GM19372 (cell line): ENCODE results near the gene PRRX1.

ENCODE experiments used
- ATAC-seq: cut with Tn5 transposase; IDR thresholded peaks from one replicate; pipeline ENCODE4 v1.9.1; 2021; ENCODE audit warnings: mild to moderate bottlenecking, low read depth, moderate library complexity; ENCODE audit not compliant: unreplicated experiment

Gene PRRX1

DNA sequence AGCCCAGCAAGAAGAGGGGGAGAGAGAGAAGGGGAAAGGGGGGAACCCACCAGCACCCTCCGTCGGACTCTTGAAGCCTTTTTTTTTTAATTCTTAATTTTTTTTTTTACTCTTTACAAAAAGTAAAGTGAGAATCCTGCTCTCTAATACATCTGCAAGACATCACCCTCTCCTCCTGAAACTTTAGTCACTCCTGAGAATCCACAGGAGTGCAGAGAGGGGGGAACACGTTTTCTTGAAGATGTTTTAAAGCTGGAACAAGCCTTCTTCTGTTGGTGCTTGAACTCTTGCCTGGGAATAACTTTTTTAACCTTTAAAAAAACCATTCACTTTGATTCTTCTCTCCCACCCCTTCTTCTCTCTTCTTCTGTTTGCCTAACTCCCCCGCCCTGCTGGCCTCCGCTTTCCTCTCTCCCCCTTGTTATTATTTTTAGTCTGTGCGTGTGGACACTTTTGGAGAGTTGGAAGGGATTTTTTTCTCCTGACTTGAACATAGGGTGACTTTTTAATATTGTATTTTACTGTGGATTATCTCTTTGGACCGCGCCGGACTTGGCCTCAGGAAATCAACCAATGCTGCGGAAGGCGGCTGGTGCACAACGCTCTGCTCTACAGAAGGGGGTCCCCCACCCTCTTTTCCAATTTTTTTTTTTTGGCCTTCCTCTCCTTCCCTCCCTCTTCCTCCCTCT lies 383 bp upstream of the PRRX1 start:
- ATAC-seq, result no peak

- ATAC-seq, result no peak
Observed at GRCh38 chr1:170664828-170665612, 1.1 kb downstream of the PRRX1 start.

GRCh38 chr1:170665629-170666028 lies 1.7 kb downstream of the PRRX1 start:
- ATAC-seq, result no peak

GRCh38 chr1:170666541-170667254 lies 2.8 kb downstream of the PRRX1 start:
- no peak for ATAC-seq

DNA sequence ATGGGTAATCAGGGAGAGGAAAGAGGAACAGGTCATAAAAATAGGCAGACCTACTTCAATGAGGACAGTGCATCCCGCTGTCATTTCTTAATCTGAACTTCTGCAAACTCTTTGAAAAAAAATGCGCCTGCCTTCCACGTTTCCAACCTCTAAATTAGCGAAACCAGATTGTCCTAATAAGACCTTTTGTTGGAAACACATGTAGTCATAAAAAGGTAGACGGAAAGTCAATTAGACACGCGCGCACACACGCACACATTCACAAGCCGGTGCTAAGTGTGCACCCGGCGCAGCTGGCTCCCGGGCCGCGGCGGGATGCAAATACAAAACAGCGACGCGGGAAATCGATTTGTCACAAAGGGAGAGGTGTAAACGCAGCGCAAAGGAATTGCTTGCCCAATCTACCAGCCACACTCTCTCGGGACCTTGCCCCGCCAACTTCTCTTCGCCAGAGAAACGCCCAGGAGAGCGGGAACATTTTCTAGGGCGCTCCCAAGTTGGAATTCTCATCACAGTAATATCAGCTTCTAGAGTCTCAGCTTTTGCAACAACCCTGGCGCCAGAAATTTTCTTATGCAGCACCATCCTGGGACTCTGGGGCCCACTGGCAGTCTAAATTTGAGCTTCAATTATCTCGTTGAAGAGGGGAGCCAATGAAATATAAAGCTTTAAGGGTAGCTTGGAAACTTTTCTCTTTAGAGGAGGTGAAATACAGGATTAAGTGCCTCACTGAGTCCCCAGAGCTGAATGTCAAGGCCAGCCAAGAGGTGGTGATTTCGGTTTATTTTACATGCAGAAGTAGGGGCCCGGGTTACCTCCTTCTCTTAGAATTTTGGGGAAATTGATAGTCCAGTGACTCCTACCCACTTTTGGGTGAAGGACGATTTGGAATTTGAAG lies 4.5 kb downstream of the PRRX1 start:
- ATAC-seq, result no peak

GRCh38 chr1:170669107-170669445 lies 5.1 kb downstream of the PRRX1 start:
- no peak for ATAC-seq

- ATAC-seq, result no peak
Observed at GRCh38 chr1:170669586-170670530, 5.9 kb downstream of the PRRX1 start.

DNA sequence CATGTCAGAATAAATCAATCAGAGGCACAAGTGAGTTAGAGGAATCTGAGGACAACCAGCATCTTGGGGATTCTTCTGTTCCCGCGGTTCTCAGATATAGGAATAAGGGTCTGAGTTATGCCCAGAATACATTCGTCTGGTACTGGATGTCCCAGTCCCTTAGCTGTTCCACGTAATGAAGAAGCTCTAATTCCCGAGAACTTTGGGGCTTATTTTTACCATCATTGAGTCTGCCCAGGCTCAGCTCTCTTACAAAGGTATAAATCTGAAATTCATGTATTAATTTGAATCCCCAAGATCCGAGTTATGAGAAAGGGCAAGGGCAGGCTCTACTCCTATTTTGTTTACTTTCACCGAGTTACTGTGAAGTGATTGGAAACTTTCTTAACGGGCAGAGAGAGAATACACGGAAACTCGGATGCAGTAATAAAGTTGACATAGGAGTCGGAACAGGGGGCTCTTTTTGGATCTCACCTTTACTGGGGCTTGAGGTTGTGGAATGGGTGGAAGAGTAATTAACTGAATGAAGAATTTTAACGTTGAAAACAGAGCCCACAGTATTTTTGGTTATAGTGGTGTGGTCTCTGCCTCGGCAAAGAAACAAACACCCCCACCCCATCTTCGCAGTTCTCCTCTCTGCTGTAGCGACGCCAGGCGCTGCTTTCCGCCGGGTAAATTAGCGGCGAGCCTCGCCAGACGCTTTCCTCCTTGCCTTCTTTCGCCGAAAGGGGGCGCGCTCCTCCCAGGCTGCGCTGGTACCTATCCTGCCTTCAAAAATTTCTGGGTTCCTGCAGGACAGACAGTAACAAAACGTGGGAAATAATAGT lies 7.1 kb downstream of the PRRX1 start:
- no peak for ATAC-seq

DNA sequence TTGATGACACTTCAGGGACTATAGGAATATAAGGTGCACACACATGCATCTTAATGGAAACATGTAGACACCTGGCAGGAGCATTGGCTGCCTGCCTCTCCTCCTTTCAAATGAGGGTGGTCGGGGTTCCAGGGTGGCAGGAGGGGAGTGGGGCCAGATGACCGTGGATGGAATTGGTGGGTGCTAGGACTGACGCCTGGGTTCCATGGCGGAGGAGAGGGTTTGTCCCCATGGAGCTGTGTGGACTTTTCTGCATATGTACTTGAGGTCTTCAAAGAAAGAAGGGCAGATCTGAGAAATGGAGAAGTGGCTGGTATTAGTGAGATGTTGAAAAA lies 7.7 kb downstream of the PRRX1 start:
- ATAC-seq, result no peak

DNA sequence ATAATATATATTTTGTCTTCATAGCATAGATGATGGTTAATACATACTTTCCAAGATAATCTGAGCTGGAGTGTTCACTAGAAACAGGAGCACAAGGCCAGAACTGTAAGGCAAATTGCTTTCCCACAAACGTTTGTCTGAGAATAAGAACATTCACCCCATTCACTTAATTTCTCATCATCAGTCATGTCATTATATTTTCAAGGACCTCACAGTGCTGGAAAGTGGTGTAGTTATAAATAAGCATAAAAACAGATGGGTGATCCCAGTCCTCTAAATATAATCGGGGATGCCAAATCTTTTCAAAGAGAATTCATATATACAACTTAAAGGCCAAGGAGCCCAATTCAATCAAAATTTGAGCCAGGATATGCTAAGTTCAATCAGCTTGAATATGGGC lies 8.4 kb downstream of the PRRX1 start:
- ATAC-seq, result no peak

GRCh38 chr1:170674239-170674638 lies 10.3 kb downstream of the PRRX1 start:
- no peak for ATAC-seq

DNA sequence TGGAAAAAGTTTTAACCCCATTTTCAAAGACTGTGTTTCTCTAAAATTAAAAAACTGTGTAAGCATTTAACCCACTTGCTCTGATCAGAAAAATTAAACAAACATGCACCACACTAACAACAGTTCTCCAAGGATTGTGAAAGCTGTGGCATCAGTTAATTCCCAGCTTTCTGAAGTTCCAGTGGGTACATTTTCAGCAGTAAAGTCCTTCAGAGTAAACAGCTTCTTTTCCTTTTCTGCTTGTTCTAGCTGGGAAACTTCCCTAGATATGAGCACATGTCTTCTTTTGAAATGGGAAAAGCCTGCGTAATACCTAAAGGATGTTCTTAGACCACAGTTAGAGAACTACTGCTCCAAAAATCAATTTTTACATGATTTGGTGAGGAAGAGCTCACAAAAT lies 11.1 kb downstream of the PRRX1 start:
- ATAC-seq, result no peak

- no peak for ATAC-seq
Observed at GRCh38 chr1:170675865-170676264, 11.9 kb downstream of the PRRX1 start.

- no peak for ATAC-seq
Observed at GRCh38 chr1:170676628-170677027, 12.7 kb downstream of the PRRX1 start.

DNA sequence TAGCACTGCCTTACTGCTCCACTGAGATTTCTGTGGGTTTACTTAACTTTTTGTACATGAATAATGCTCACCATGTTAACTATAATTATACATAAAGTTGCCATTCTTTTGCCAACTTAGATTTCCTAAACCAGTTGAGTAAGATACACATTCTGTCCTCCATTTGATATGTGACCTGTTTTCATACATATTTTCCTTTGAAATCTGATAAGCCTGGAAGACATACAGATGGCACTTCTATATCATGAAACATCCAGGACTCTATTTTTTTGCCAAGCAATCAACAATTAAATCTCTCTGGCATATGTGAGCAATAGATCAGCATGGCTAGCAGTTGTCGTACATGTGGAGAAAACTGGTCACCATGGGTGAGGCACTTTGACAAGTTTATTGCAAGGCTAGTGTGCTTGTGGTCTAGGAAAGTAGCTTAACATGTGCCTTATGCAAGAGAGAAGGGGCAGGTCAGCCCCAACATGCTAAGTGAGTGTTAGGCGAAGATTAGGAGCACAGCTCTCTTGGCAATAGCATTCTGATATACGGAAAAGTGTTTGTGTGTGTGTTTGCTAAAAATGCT lies 14.2 kb downstream of the PRRX1 start:
- no peak for ATAC-seq

DNA sequence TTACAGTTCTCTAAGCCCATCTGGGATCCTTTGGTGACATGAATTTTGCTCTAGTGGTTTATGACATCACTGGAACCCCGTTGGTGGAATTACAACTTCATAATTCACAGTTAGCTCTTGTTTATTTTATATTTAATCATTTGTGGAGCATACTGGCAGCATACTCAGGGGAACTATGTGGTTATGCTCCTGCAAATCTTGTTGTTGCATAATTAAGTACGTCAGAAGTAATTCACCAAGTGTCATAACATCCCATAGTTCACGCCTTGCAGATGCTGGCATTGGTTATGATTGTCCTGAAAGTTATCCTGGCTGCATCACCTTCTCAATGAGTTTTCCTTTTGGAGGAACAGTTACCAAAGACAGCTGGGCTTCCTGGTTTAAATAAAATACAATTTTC lies 16.5 kb downstream of the PRRX1 start:
- no peak for ATAC-seq

GRCh38 chr1:170682169-170682568 lies 18.2 kb downstream of the PRRX1 start:
- ATAC-seq, result no peak

- ATAC-seq, result no peak
Observed at GRCh38 chr1:170682809-170683208, 18.9 kb downstream of the PRRX1 start.
